Hindlimb muscle (tissue), 1 donor: Measurements from ENCODE around the gene ZFP30. TPM values are rescaled to one million over a fixed set of nuclear protein-coding genes. Genes with fewer than 3 reads are reported as not detected.

Experiments used
- polyA plus RNA-seq: library from polyadenylated mRNA; unstranded; fragments of 120-200 nt; gene quantifications from one replicate; pipeline ENCODE4 v1.2.1, GENCODE V29; 2013; ENCODE audit not compliant: insufficient read length

Gene ZFP30
- polyA plus RNA-seq, 1 donor: 12.3 TPM

Other genes starting within 250 kb of the ZFP30 start
- 8.4 TPM for gene ZNF569, start 188.0 kb downstream of the ZFP30 start, polyA plus RNA-seq
- 6.6 TPM for gene ZNF570, start 186.1 kb downstream of the ZFP30 start, polyA plus RNA-seq
- 12.6 TPM for gene ZNF793, start 148.5 kb downstream of the ZFP30 start, polyA plus RNA-seq
- gene ZNF571, start 60.7 kb downstream of the ZFP30 start, polyA plus RNA-seq: 6.7 TPM
- gene ZNF540, start 60.6 kb downstream of the ZFP30 start, polyA plus RNA-seq: 3.6 TPM
- 4.8 TPM for gene ZNF607, start 64.3 kb upstream of the ZFP30 start, polyA plus RNA-seq
- gene ZNF573, start 124.1 kb upstream of the ZFP30 start, polyA plus RNA-seq: 11.9 TPM